Measurements from ENCODE around the gene RPS6KA6.

The RPS6KA6 gene

DNA sequence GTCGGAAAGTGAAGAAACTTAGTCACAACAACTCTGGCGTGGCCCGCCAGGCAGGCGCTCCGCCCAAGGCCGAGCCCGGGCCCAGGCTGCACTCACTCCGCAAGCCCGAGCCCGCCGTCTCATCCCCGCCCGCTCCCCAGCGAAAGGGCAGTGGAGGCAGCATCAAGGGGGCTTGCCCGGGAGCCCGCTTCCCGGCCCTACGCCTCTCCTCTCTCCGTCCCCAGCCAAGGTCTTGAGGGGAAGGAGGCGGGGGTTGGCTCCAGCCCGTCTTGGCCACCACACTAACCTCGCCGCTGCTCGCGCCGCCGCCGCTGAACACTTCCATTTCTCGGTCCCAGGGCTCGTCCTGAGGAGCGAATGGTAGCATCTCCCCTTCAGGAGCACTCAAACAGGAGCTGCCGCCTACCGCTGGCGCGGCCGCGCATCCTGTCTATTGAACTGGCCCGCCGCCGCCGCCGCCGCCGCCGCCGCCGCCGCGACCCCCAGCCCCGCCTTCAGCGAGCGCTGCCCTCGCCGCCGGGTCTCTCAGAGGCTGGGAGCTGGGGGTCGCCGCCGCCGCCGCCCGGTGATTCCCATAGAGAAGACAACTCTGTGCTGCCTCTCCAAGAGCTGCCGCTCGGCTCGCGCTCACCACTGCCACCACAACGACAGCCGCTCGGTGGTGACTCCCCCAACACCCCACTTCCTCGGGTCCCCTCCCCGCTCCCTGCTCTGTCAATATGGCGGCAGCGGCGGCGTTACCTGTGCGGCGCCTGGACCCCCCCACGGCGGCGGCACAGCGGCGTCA, at the start of gene RPS6KA6:
RPS6KA6 (minus strand) TSS at position 667 of the 787 bp plus-strand sequence; CDS start at position 367, 300 bp downstream.
- DNase-seq (ENCODE audit: low spot score): peak; percentile 10

DNA sequence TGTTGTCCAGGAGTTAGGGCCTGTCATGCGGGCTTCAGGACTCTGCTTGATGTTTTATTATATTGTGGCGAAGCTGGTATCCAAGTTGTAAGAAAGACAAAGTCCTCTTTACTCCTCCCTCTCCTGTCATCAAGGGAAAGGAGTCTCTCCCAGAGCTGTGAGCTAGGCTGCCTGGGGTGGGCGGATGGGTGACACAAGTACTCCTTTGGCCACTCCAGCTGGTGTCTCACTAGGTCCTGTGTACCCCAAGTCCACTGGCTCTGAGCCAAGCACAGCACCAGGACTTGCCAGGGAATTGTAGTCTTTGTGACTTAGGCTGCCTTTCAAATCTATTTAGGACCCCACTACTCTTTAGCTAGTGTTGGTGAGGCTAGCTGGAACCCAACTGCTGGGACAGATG, 36.7 kb upstream of the RPS6KA6 start:
- no peak for DNase-seq (ENCODE audit: low spot score)

GRCh38 chrX:84223261-84223660, 35.3 kb upstream of the RPS6KA6 start:
- DNase-seq (ENCODE audit: low spot score): no peak

DNA sequence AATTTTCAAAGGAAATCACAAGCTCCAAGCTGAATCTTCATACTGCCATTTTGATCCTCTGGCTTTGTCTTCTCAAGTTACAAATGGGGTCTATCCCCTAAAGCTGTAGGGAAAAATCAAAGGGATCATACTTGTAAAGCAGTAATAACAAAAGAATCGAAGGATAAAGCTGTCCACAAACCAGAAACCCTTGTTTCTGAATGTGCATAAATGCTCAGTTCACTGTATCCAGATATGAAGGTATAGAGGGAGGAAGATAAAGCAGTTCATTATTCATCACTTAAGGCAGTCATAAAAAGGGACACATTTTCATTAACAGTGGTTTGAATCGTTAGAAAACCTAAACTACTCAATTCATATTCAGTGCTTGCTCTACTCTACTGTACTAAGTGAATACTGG, 33.2 kb upstream of the RPS6KA6 start:
- no peak for DNase-seq (ENCODE audit: low spot score)

GRCh38 chrX:84219551-84219950, 31.6 kb upstream of the RPS6KA6 start:
- no peak for DNase-seq (ENCODE audit: low spot score)

- DNase-seq (ENCODE audit: low spot score): no peak
These were observed 30.7 kb upstream of the RPS6KA6 start for GRCh38 chrX:84218726-84219125.

- no peak for DNase-seq (ENCODE audit: low spot score)
These were observed 28.9 kb upstream of the RPS6KA6 start for GRCh38 chrX:84216881-84217280.

DNA sequence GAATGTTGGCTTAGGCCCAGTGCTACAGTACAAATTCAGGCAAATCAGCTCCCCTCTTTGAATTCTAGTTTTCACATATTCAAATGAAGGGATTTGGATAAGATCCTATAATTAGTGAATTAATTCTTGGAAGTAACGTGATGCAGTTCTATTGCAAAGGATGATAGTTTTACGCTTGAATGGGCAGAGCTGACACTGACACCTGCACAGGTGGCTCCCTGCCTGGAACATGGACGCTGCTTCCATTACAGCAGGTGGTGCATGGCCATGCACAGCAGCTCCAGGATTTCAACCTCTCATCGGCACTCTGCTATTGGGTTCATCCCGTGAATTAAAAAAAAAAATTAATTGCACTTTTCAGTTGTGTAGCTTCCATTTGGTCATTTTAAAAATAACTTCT, 28.4 kb upstream of the RPS6KA6 start:
- DNase-seq (ENCODE audit: low spot score): no peak

- no peak for DNase-seq (ENCODE audit: low spot score)
These were observed 17.3 kb upstream of the RPS6KA6 start for GRCh38 chrX:84205276-84205675.

- no peak for DNase-seq (ENCODE audit: low spot score)
These were observed 11.7 kb upstream of the RPS6KA6 start for GRCh38 chrX:84199688-84200087.

- DNase-seq (ENCODE audit: low spot score): no peak
These were observed 9.6 kb upstream of the RPS6KA6 start for GRCh38 chrX:84197550-84197949.

DNA sequence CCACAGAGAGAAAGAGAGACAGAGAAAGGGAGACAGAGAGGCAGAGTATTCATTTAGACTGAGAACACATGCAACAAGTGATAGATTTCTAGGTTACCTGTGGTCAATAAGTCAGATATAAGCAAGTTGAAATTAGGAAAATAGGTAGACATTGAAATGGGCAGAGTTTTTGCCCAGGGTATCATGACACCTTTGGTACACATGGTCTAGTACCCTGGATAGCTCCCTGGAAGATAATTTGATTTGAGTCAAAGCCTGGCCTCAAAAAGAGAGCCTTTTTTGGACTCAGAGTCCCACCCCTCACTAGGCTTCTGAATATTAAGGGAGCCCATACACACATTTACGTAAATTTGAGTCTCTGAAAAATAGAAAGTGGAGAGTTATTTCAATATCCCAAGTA, 4.0 kb upstream of the RPS6KA6 start:
- no peak for DNase-seq (ENCODE audit: low spot score)

DNA sequence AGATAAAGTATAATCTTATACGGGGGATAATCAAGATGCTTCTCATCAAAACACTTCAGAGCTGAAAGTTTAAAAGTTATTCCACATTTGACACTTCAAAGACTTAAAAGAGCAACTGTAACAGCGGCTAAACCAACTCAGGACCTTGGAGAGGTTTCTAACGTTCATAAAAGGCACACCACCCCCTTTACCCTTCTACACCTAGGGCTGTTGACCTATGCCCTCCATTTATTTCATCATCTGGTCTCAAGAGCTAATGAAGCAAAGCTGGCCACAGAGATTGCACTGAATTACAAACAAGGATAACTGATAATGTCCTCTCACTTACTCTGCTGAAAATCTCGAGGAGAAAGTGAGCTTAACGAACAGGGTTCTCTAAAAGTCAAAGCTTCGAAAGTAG, 1.1 kb upstream of the RPS6KA6 start:
- DNase-seq (ENCODE audit: low spot score): no peak

GRCh38 chrX:84188320-84188834, 378 bp upstream of the RPS6KA6 start:
- peak; percentile 54 for DNase-seq (ENCODE audit: low spot score)

- no peak for DNase-seq (ENCODE audit: low spot score)
These were observed 1.1 kb downstream of the RPS6KA6 start for GRCh38 chrX:84186603-84187532.

DNA sequence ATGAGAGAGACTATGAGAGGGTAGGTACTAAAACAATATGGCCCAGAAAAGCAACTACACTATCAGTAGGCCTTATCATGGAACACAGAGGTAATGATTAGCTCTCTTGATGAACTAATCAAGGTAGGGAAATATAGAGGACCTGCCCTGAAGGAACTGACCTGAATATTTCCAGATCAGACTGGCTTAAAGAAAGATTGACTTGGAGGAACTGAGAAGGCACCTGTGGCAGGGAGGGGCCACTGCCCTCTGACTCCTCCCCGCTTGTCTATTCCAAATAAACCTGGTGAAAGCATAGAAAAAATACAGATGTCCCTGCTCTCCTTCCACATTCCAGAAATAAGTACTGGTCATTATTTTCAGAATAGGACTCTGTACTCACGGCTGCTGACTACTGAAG, 5.5 kb downstream of the RPS6KA6 start:
- DNase-seq (ENCODE audit: low spot score): no peak

DNA sequence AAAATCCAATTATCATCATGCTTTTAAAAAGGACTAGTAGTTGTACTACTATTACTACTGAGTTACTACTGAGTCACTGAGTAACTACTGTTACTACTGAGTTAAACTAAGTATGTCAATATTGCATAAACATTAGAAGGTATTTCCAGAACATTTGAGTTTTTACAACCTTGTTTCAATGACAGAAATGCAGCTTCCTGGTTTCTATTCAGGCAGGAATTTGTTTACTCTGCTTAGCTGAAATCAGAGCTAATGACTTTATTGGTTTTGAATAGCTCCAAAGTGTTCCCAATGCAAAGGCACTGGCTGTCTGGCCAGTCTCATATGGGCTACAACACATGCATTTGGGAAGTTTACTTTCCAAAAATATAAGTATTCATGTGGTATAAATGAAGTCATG, 12.0 kb downstream of the RPS6KA6 start:
- DNase-seq (ENCODE audit: low spot score): no peak

- DNase-seq (ENCODE audit: low spot score): no peak
These were observed 12.7 kb downstream of the RPS6KA6 start for GRCh38 chrX:84175274-84175673.

DNA sequence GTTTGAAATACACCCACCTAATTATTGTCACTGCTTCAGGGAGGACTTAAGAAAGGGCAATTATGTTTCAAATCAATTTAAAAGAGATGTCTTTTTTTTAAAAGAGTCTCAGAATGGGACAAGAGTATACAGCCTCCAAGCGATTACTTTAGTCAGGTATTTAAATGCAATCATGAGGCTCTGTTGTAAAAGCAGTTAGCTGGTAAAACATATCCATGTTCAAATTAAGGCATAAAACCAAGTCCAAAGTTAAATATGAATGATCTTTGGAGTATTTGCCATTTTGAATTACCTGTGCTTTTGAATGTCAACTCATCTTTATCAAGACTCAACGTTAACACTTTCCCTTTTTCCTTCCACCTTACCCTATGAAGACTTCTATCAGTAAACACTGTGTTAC, 13.7 kb downstream of the RPS6KA6 start:
- no peak for DNase-seq (ENCODE audit: low spot score)

DNA sequence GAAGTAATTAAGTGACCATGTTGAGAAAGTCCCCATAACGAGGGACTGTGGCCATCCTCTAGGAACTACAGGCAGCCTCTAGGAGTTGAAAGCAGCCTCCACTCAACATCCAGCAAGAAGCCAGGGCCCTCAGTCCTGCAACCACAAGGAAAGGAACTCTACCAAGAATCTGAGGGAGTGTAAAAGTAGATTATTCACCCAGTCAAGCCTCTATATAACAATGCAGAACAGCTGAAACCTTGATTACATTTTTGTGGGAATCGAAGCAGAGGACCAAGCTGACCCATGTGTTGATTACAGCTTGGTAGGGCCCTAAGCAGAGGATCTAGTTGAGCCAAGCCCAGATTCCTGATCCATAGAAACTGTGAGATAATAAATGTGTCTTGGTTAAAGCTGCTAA, 17.1 kb downstream of the RPS6KA6 start:
- DNase-seq (ENCODE audit: low spot score): no peak

DNA sequence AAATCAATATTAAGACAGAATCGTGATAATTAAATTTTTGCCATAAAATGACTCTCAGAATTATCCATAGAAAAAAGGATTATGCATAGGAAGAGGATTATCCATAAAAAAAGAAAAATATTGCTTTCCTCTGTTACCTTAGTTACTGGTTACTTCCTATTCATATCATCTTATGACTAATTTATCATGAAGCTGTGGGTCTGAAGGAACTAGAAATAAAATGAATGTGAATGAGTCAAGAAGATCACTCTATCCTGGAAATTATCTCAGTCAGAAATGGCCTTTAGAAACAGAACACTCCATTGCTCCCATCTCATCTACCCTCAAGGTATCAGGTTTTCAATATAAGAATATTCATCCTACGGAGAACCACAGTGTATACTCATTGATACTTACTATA, 19.4 kb downstream of the RPS6KA6 start:
- DNase-seq (ENCODE audit: low spot score): no peak

- DNase-seq (ENCODE audit: low spot score): no peak
These were observed 19.9 kb downstream of the RPS6KA6 start for GRCh38 chrX:84168095-84168494.

DNA sequence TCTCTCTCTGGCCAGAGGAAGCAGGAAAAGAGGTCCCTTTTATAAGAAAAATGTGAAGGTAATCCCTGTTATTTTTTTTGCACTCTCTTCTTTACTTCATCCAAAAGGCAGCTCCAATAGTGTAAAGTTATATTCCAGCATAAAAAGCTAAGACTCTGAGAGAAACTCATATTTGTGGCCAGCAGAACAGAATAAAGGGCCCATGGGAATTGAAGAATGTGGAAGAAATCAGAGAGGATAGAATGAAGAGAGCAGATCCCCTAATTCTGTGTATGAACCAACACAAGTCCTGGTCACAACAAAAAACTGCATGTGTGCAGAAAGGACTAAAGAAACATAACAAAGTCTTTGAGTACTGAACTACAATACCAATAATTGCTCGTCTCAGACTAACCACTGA, 22.3 kb downstream of the RPS6KA6 start:
- DNase-seq (ENCODE audit: low spot score): peak; percentile 9
